SK-N-MC (cell line): ENCODE data around the gene DNAH10.

ENCODE experiments used
- EZH2 ChIP-seq: fragments of 200-600 bp; sonication (generic); IDR thresholded peaks from one replicate; pipeline ENCODE4 v1.6.1; 2017; ENCODE audit warnings: antibody characterized with exemption
- POLR2AphosphoS5 ChIP-seq: IDR thresholded peaks from 2 replicates; pipeline ENCODE4 v1.6.1; 2012; ENCODE audit warnings: mild to moderate bottlenecking, low read depth, low read length, borderline replicate concordance

GRCh38 chr12:123979566-123979965, 217.5 kb downstream of the DNAH10 start:
- no peak for TF ChIP-seq EZH2
- no peak for TF ChIP-seq POLR2AphosphoS5
